ENCODE data around the gene DHRS13. TPM values are rescaled to one million over a fixed set of nuclear protein-coding genes. Genes with fewer than 3 reads are reported as not detected.
"Not testable (repeated sequence)": the region's sequence is repeated elsewhere in the genome, so short reads cannot be mapped to it uniquely, and the experiment has no call there.

DHRS13 gene
- total RNA-seq, 1 donor from 2014 or later: 12.4 TPM

- Mint-ChIP-seq H3K9me3 (no peaks in the 10 kb centered on the region), H3K36me3 (peaks cover 26% of the 10 kb centered on the region), H3K4me1 (peaks cover 4% of the 10 kb centered on the region), H3K27ac (no peak overlapping the region), H3K4me3 (no peak overlapping the region), H3K27me3 (ENCODE audit: low read depth) (no peaks in the 10 kb centered on the region)
- no peak for TF ChIP-seq CTCF (IDR thresholded peaks at IDR 0.05; ENCODE audit: unreplicated experiment)
- no peak for DNase-seq (ENCODE audit: low spot score in 2 of 2, unreplicated experiment in 2 of 2)
Measured at GRCh38 chr17:28878981-28879380, 23.9 kb downstream of the DHRS13 start.

DNA sequence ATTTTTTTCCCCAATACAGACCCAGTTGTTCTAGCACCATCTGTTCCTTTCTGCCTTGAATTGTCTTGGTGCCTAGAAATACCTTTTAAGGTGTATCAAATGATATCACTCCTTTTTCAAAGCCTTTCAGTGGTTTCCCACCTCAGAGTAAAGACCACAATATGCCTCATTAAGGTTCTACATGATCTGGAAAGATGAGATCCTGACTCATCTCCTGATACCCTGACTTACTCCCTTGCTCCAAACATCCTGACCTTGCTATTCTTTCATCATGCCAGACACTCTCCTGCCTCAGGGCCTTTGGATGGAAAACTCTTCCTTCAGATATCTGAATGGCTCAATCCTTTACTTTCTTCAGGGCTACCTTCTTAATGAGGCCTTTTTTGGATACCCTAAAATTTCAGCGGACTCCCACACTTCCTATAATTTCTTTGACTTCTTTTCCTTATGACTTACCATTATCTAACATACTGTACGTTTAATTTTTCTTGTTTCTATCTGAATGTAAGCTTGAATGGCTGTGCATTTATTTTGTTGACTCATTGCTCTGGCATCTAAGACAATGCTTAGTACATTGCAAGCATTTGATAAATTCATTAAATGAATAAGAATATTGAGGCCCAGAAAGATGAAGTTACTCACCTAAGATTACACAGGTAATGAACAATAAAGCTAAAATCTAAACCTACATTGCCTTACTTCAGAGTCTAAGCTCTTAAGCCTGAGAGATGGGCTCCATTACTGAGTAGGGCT lies 24.5 kb downstream of the DHRS13 start:
- Mint-ChIP-seq H3K4me1 (peaks cover 4% of the 10 kb centered on the region), H3K4me3 (no peak overlapping the region), H3K27me3 (ENCODE audit: low read depth) (no peaks in the 10 kb centered on the region), H3K27ac (no peak overlapping the region), H3K9me3 (no peaks in the 10 kb centered on the region), H3K36me3 (peaks cover 26% of the 10 kb centered on the region)
- DNase-seq (ENCODE audit: low spot score in 2 of 2, unreplicated experiment in 2 of 2): no peak
- TF ChIP-seq CTCF (IDR thresholded peaks at IDR 0.05; ENCODE audit: unreplicated experiment): no peak

DNA sequence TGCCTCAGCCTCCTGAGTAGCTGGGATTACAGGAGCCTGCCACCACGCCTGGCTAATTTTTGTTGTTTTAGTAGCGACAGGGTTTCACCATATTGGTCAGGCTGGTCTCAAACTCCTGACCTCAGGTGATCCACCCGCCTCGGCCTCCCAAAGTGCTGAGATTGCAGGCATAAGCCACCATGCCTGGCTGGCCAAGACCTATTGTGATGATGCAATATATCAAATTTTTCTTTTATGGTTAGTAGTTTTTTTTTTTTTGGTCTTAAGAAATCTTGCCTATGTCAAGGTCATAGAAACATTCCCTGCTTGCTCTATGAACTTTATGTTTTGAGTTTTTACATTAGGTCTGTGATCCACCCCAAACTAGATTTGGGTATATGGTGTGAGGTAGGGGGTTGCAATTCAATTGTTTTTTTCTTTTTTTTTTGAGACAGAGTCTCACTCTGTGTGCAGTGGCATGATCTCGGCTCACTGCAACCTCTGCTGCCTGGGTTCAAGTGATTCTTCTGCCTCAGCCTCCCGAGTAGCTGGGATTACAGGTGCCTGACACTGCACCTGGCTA lies 25.6 kb downstream of the DHRS13 start:
- H3K4me3 Mint-ChIP-seq; H3K9me3 Mint-ChIP-seq; H3K27ac Mint-ChIP-seq; H3K4me1 Mint-ChIP-seq; H3K27me3 Mint-ChIP-seq (ENCODE audit: low read depth); DNase-seq (ENCODE audit: low spot score in 2 of 2, unreplicated experiment in 2 of 2): not testable (repeated sequence)
- H3K36me3 Mint-ChIP-seq: peaks cover 26% of the 10 kb centered on the region

GRCh38 chr17:28875848-28876550 lies 26.9 kb downstream of the DHRS13 start:
- H3K9me3 Mint-ChIP-seq: no peaks in the 10 kb centered on the region
- H3K27me3 Mint-ChIP-seq (ENCODE audit: low read depth): no peaks in the 10 kb centered on the region
- no peak for DNase-seq (ENCODE audit: low spot score in 2 of 2, unreplicated experiment in 2 of 2)
- no peak for TF ChIP-seq CTCF (IDR thresholded peaks at IDR 0.05; ENCODE audit: unreplicated experiment)
- H3K36me3 Mint-ChIP-seq: peaks cover 21% of the 10 kb centered on the region
- H3K4me1 Mint-ChIP-seq: peaks cover 4% of the 10 kb centered on the region
- H3K4me3 Mint-ChIP-seq: no peak overlapping the region
- H3K27ac Mint-ChIP-seq: no peak overlapping the region

DNA sequence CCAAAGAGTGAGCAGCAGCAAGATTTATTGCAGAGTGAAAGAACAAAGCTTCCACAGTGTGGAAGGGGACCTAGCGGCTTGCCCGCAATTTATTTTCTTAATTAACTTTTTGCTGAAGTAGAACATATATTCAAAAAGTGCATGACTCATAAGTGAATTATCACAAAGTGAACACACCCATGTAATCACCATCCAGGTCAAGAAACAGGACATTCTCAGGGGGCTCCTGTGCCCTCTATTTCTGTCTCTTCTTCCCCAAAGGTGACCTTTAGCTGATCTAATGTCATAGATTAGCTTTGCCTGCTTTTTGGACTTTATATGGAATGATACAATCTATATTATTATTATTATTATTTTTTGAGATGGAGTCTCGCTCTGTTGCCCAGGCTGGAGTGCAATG lies 28.1 kb downstream of the DHRS13 start:
- no peak for DNase-seq (ENCODE audit: low spot score in 2 of 2, unreplicated experiment in 2 of 2)
- Mint-ChIP-seq H3K27ac (no peak overlapping the region), H3K4me3 (no peak overlapping the region), H3K9me3 (no peaks in the 10 kb centered on the region), H3K36me3 (peaks cover 13% of the 10 kb centered on the region), H3K4me1 (peaks cover 4% of the 10 kb centered on the region), H3K27me3 (ENCODE audit: low read depth) (no peaks in the 10 kb centered on the region)
- no peak for TF ChIP-seq CTCF (IDR thresholded peaks at IDR 0.05; ENCODE audit: unreplicated experiment)

- H3K4me3 Mint-ChIP-seq: no peak overlapping the region
- H3K27ac Mint-ChIP-seq: no peak overlapping the region
- H3K27me3 Mint-ChIP-seq (ENCODE audit: low read depth): no peaks in the 10 kb centered on the region
- H3K4me1 Mint-ChIP-seq: peaks cover 4% of the 10 kb centered on the region
- no peak for DNase-seq (ENCODE audit: low spot score in 2 of 2, unreplicated experiment in 2 of 2)
- peaks cover 10% of the 10 kb centered on the region for H3K36me3 Mint-ChIP-seq
- no peaks in the 10 kb centered on the region for H3K9me3 Mint-ChIP-seq
- TF ChIP-seq CTCF (IDR thresholded peaks at IDR 0.05; ENCODE audit: unreplicated experiment): no peak
Measured at GRCh38 chr17:28873839-28874238, 29.0 kb downstream of the DHRS13 start.

Measured in mesothelial cell of epicardium (in vitro differentiated cells).